ENCODE measurements around the gene RAB11FIP4. TPM values are rescaled to one million over a fixed set of nuclear protein-coding genes. Genes with fewer than 3 reads are reported as not detected.

Gene RAB11FIP4
- total and polyA plus RNA-seq, 2 of the 13 experiments (the other 11 are each of a cell fraction or from before 2014, with no cell fraction given) = 28.0 to 89.3 TPM

DNA sequence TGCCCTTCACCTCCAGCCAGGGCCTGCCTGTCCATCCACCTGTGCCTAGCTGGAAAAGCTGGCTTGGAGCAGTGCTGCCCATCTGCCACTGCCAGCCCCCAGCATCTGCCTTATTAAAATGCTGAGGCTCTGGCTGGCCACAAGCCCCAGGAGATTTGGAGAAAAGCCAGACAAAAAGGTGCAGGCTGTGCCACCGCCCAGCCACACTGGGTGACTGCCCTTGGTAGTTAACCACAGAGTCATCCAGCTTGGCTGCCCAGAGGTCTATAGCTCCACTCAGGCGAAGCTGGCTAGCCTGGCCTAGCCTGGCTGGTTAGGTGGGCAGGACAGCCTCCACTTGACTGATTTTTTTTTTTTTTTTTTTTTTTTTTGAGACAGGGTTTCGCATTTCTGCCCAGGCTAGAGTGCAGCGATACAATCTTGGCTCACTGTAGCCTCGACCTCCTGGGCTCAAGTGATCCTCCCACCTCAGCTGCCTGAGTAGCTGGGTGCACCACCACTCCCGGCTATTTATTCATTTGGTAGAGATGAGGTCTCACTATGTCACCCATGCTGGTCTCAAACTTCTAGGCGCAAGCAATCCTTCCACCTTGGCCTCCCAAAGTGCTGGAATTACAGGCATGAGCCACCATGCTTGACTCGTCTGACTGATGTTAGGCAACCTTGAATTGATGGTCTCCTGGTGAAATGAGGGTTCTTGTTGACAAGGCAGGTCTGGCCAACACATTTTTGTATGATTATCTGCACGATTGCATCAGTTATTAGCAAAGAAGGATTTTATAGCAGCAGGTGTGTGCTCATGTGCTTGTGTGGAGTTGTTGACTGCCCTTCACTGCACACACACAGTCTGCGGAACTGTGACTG, 103.8 kb downstream of the RAB11FIP4 start (continued):
- TF ChIP-seq HMGXB4 (CRISPR knock-in tag; IDR thresholded peaks at IDR 0.05; ENCODE audit: borderline replicate concordance in 1 of 2, low read depth in 1 of 2) = no peak
- TF ChIP-seq EP300 (IDR thresholded peaks at IDR 0.05; ENCODE audit: low read depth in 2 of 2, low read length in 2 of 2) = no peak
- no peak for TF ChIP-seq EP300 (CRISPR knock-in tag; IDR thresholded peaks at IDR 0.05; ENCODE audit: borderline replicate concordance)
- TF ChIP-seq FOXA3 (CRISPR knock-in tag; IDR thresholded peaks at IDR 0.05) = peak; percentile 26; the same call in 1 of the 2 replicates
- TF ChIP-seq ZNF556 (CRISPR knock-in tag; IDR thresholded peaks at IDR 0.05; ENCODE audit: borderline replicate concordance) = no peak
- no peak for TF ChIP-seq THAP9 (CRISPR knock-in tag; IDR thresholded peaks at IDR 0.05; ENCODE audit: borderline replicate concordance)
- no peak for TF ChIP-seq GABPB1 (CRISPR knock-in tag; IDR thresholded peaks at IDR 0.05)
- no peak for TF ChIP-seq ZC3H13 (CRISPR knock-in tag; IDR thresholded peaks at IDR 0.05)
- no peak for TF ChIP-seq HNF4A (CRISPR knock-in tag; IDR thresholded peaks at IDR 0.05)
- no peak for TF ChIP-seq FOXJ3 (CRISPR knock-in tag; IDR thresholded peaks at IDR 0.05; ENCODE audit: borderline replicate concordance)
- no peak for TF ChIP-seq ZNF451 (CRISPR knock-in tag; IDR thresholded peaks at IDR 0.05)
- no peak for TF ChIP-seq ZNF724P (CRISPR knock-in tag; IDR thresholded peaks at IDR 0.05; ENCODE audit: borderline replicate concordance)
- peak; percentile 32; the same call in 1 of the 2 replicates for TF ChIP-seq ZNF687 (CRISPR knock-in tag; IDR thresholded peaks at IDR 0.05)
- TF ChIP-seq HNRNPL (IDR thresholded peaks at IDR 0.05; ENCODE audit: low read depth, low read length) = 0 out of 2 replicates have a peak, but pooled peaks have one; percentile 31
- TF ChIP-seq ZZZ3 (CRISPR knock-in tag; IDR thresholded peaks at IDR 0.05; ENCODE audit: borderline replicate concordance) = no peak

Data from HepG2 (cell line).